Endothelial cell of umbilical vein (primary cell): ENCODE measurements around the gene KRTCAP2. TPM values are rescaled to one million over a fixed set of nuclear protein-coding genes. Genes with fewer than 3 reads are reported as not detected.

Experiments
- BruUV-seq: library from RNA; stranded (reverse); fragments of 400-500 nt; replicated peaks from 2 replicates; lab custom pipeline; 2021; lab: Mats Ljungman, UMichigan
- CTCF ChIA-PET: fragments of 300-600, 350-600 bp; sonication (Branson Sonifier 250); formaldehyde crosslinking; loops from one replicate; lab custom pipeline; 2021; ENCODE audit warnings: antibody characterized with exemption, inconsistent platforms; lab: Charles Lee
- POLR2A ChIA-PET: fragments of 300-600, 350-600 bp; sonication (Branson Sonifier 250); formaldehyde crosslinking; loops from one replicate; lab custom pipeline; 2021; ENCODE audit warnings: antibody characterized with exemption, inconsistent platforms; lab: Charles Lee
- DNase-seq: peaks from one replicate; pipeline ENCODE4 v3.0.0-alpha.2; 2011; ENCODE audit warnings: low read depth, low spot score
- FAIRE-seq: peaks from 2 replicates; lab custom pipeline; 2011; peaks lifted over from hg19 to GRCh38; lab: Jason Lieb, UNC
- H2AFZ ChIP-seq: 2 replicates; pipeline ENCODE4 v1.6.0; 2012; ENCODE audit warnings: low read depth, low read length, control low read depth, inconsistent platforms
- H3K27ac ChIP-seq: 2 replicates; pipeline ENCODE4 v1.5.1; 2011; ENCODE audit warnings: low read depth, mild to moderate bottlenecking, control low read depth, low read length, moderate library complexity; ENCODE audit not compliant: insufficient read depth
- H3K27me3 ChIP-seq, 2 experiments: 2 replicates each; pipeline versions ENCODE4 v1.6.0 to v1.6.1; 2011; ENCODE audit warnings: low read length in 2 of 2, mixed read lengths in 1 of 2; ENCODE audit not compliant: control insufficient read depth in 2 of 2, insufficient read depth in 2 of 2
- H3K36me3 ChIP-seq, 2 experiments: 2 replicates in 1 of 2; 3 replicates in 1 of 2; pipeline ENCODE4 v1.5.1; 2011; ENCODE audit warnings: low read length in 2 of 2, mild to moderate bottlenecking in 1 of 2, moderate library complexity in 1 of 2; ENCODE audit not compliant: control insufficient read depth in 2 of 2, insufficient read depth in 2 of 2; ENCODE audit errors: extremely low read depth in 1 of 2
- H3K4me1 ChIP-seq: 3 replicates; pipeline ENCODE4 v1.5.1; 2011; ENCODE audit warnings: mild to moderate bottlenecking, low read length; ENCODE audit not compliant: control insufficient read depth, insufficient read depth; ENCODE audit errors: extremely low read depth
- H3K4me2 ChIP-seq: 2 replicates; pipeline ENCODE4 v1.6.1; 2011; ENCODE audit warnings: low read length, control low read depth, mixed read lengths; ENCODE audit not compliant: insufficient read depth
- H3K4me3 ChIP-seq, 3 experiments: fragments of 200-600 bp in 1 of 3; sonication (generic), shearing (Covaris generic) in 1 of 3; replicated peaks in 1 of 3; 2 replicates each; pipeline ENCODE4 v1.5.1; 2011 to 2016; ENCODE audit warnings: control low read depth in 3 of 3, low read length in 3 of 3, mild to moderate bottlenecking in 2 of 3, inconsistent platforms in 1 of 3, low read depth in 1 of 3, moderate library complexity in 1 of 3; ENCODE audit not compliant: insufficient read depth in 1 of 3
- H3K79me2 ChIP-seq: 2 replicates; pipeline ENCODE4 v1.6.0; 2012; ENCODE audit warnings: low read length, inconsistent platforms; ENCODE audit not compliant: control insufficient read depth, insufficient read depth
- H3K9ac ChIP-seq: replicated peaks from 2 replicates; pipeline ENCODE3; 2011; ENCODE audit warnings: low read length, control low read depth; ENCODE audit not compliant: insufficient read depth; ENCODE audit errors: extremely low read depth
- H3K9me1 ChIP-seq: replicated peaks from 3 replicates; pipeline ENCODE4 v1.6.0; 2011; ENCODE audit warnings: mild to moderate bottlenecking, low read length; ENCODE audit not compliant: control insufficient read depth, insufficient read depth; ENCODE audit errors: extremely low read depth
- H3K9me3 ChIP-seq: replicated peaks from 2 replicates; pipeline ENCODE4 v1.5.1; 2012; ENCODE audit warnings: low read length, inconsistent platforms; ENCODE audit not compliant: control insufficient read depth, insufficient read depth
- H4K20me1 ChIP-seq: replicated peaks from 2 replicates; pipeline ENCODE3; 2011; ENCODE audit warnings: mild to moderate bottlenecking, low read length; ENCODE audit not compliant: control insufficient read depth, insufficient read depth; ENCODE audit errors: extremely low read depth
- CTCF ChIP-seq, 2 donors: IDR thresholded peaks; 1 replicate in 1 of 2; 2 replicates in 1 of 2; pipeline ENCODE4 v1.5.1; 2011; ENCODE audit warnings: low read length in 2 of 2, mild to moderate bottlenecking in 2 of 2, moderate library complexity in 2 of 2, control low read depth in 1 of 2, inconsistent platforms in 1 of 2, low read depth in 1 of 2; ENCODE audit not compliant: insufficient read depth in 1 of 2; ENCODE audit errors: extremely low read depth in 1 of 2
- EZH2 ChIP-seq: IDR thresholded peaks from 2 replicates; pipeline ENCODE4 v1.6.1; 2012; ENCODE audit warnings: borderline replicate concordance, low read depth, mild to moderate bottlenecking, moderate library complexity, low read length, inconsistent platforms; ENCODE audit not compliant: severe bottlenecking
- FOS ChIP-seq: IDR thresholded peaks from 2 replicates; pipeline ENCODE4 v1.6.1; 2011; ENCODE audit warnings: mild to moderate bottlenecking, low read length, moderate library complexity, borderline replicate concordance; ENCODE audit not compliant: insufficient read depth
- MAX ChIP-seq: IDR thresholded peaks from 2 replicates; pipeline ENCODE4 v1.6.1; 2011; ENCODE audit not compliant: insufficient read depth, insufficient read length
- MYC ChIP-seq: IDR thresholded peaks from one replicate; pipeline ENCODE4 v1.6.1; 2011; ENCODE audit warnings: mild to moderate bottlenecking, low read depth, low read length
- dilution Hi-C: fragments of 300-500 bp; cut with MboI; formaldehyde crosslinking; loops from one replicate; pipeline ENCODE4 v1.15.0; 2019; ENCODE audit warnings: low sequenced_read_pairs; ENCODE audit not compliant: extremely low pct_ligation_motif_present
- intact Hi-C: fragments of 100-400 bp; cut with micrococcal nuclease; formaldehyde crosslinking; loops from one replicate; pipeline ENCODE4 v1.10.0; 2022
- polyA plus RNA-seq, 4 experiments: library from polyadenylated mRNA; depleted of rRNA in 3 of 4; stranded (reverse) in 3 of 4; unstranded in 1 of 4; fragments of >200 nt; gene quantifications; 2 replicates each; pipeline versions ENCODE4 v1.2.1 to v1.2.3, GENCODE V29; 2011 to 2012; ENCODE audit warnings: missing spikeins in 1 of 4
- total RNA-seq: library from RNA; stranded (reverse); gene quantifications from 2 replicates; pipeline ENCODE4 v1.2.3, GENCODE V29; 2021

KRTCAP2 gene
- total and polyA plus RNA-seq, 2 donors (not counting 3 experiments of a cell fraction or from before 2014, with no cell fraction given), result 207 to 362 TPM

GRCh38 chr1:155176544-155177071, 3.5 kb upstream of the KRTCAP2 start:
- POLR2A ChIA-PET, result no interaction called here
- H3K27me3 ChIP-seq, result no peaks in the 10 kb centered on the region
- no peaks in the 10 kb centered on the region for H4K20me1 ChIP-seq
- TF ChIP-seq EZH2 (no peak), FOS (no peak), CTCF (IDR thresholded peaks at IDR 0.05; ENCODE audit: extremely low read depth in 1 of 2, insufficient read depth in 1 of 2, low read depth in 1 of 2, low read length in 2 of 2) (peak; percentile 90 to 91)
- H3K4me3 ChIP-seq, result no peak overlapping the region
- no peaks in the 10 kb centered on the region for H3K9me1 ChIP-seq
- dilution Hi-C loops, result no loop called here
- no peak overlapping the region for H2AFZ ChIP-seq
- no peak overlapping the region for H3K4me2 ChIP-seq
- peak; percentile 65 for DNase-seq
- intact Hi-C loops, result loop anchor here (1.0 to 2.0 kb wide), 2 partner anchors 16 to 50 kb away; no protein-coding TSS in a partner anchor
- FAIRE-seq, result peak; percentile 99
- peaks cover 13% of the 10 kb centered on the region for H3K79me2 ChIP-seq
- no peaks in the 10 kb centered on the region for H3K9me3 ChIP-seq
- CTCF ChIA-PET, result interaction anchor here (1.0 to 3.9 kb wide), 7 partner anchors 16 to 85 kb away, joined by 3 to 88 read pairs (median 10); no protein-coding TSS in a partner anchor
- no peak overlapping the region for H3K27ac ChIP-seq
- H3K36me3 ChIP-seq, result peaks cover 4 to 23% of the 10 kb centered on the region in 2 experiments
- no TSS peak for BruUV-seq
- H3K4me1 ChIP-seq, result peaks cover 11% of the 10 kb centered on the region
- H3K9ac ChIP-seq, result no peak overlapping the region

- no peaks in the 10 kb centered on the region for H3K27me3 ChIP-seq
- no peak overlapping the region for H3K4me2 ChIP-seq
- H4K20me1 ChIP-seq, result no peaks in the 10 kb centered on the region
- no peaks in the 10 kb centered on the region for H3K9me1 ChIP-seq
- no peak overlapping the region for H3K9ac ChIP-seq
- no peak overlapping the region for H3K4me3 ChIP-seq
- DNase-seq (no peak), FAIRE-seq (no peak)
- peaks cover 11% of the 10 kb centered on the region for H3K4me1 ChIP-seq
- H3K9me3 ChIP-seq, result no peaks in the 10 kb centered on the region
- peaks cover 4 to 23% of the 10 kb centered on the region in 2 experiments for H3K36me3 ChIP-seq
- TF ChIP-seq CTCF (IDR thresholded peaks at IDR 0.05; ENCODE audit: extremely low read depth in 1 of 2, insufficient read depth in 1 of 2, low read depth in 1 of 2, low read length in 2 of 2) (peak in 1 of 2 donors; percentile 21), FOS (no peak), MYC (no peak), MAX (no peak)
- peaks cover 16% of the 10 kb centered on the region for H3K79me2 ChIP-seq
- H3K27ac ChIP-seq, result no peak overlapping the region
- POLR2A ChIA-PET, result no interaction called here
- intact Hi-C loops, result loop anchor here (1.0 to 2.0 kb wide), 2 partner anchors 17 to 50 kb away; no protein-coding TSS in a partner anchor
- no peak overlapping the region for H2AFZ ChIP-seq
- CTCF ChIA-PET, result interaction anchor here (1.6 to 3.9 kb wide), 6 partner anchors 17 to 473 kb away, joined by 5 to 88 read pairs (median 10); partner anchors contain the start of gene THBS3
- dilution Hi-C loops, result no loop called here
- BruUV-seq, result no TSS peak
Measured at GRCh38 chr1:155175927-155176371, 2.8 kb upstream of the KRTCAP2 start.
